Measurements from ENCODE around the gene FUCA2. TPM values are rescaled to one million over a fixed set of nuclear protein-coding genes. Genes with fewer than 3 reads are reported as not detected.
"Not testable (repeated sequence)": the region's sequence is repeated elsewhere in the genome, so short reads cannot be mapped to it uniquely, and the experiment has no call there.

The FUCA2 gene
- total RNA-seq, 2 donors from 2014 or later, result 10.4 to 14.0 TPM

- no peak overlapping the region for H3K27ac Mint-ChIP-seq
- no peak for DNase-seq
- no peak overlapping the region for H3K4me3 Mint-ChIP-seq
- no peaks in the 10 kb centered on the region for H3K4me1 Mint-ChIP-seq (ENCODE audit: low read depth)
- ATAC-seq (replicated peaks in 1 of 2), result no peak
- no peaks in the 10 kb centered on the region for H3K9me3 Mint-ChIP-seq
- no peaks in the 10 kb centered on the region for H3K27me3 Mint-ChIP-seq (ENCODE audit: low read depth)
- peaks cover 9 to 30% of the 10 kb centered on the region in 2 donors for H3K36me3 Mint-ChIP-seq (ENCODE audit: insufficient read depth in 2 of 2)
Observed at GRCh38 chr6:143471822-143472221, 39.7 kb downstream of the FUCA2 start.

- peaks cover 4 to 20% of the 10 kb centered on the region in 2 donors for H3K36me3 Mint-ChIP-seq (ENCODE audit: insufficient read depth in 2 of 2)
- DNase-seq; H3K4me3 Mint-ChIP-seq; H3K9me3 Mint-ChIP-seq; H3K27ac Mint-ChIP-seq; ATAC-seq (replicated peaks in 1 of 2); H3K27me3 Mint-ChIP-seq (ENCODE audit: low read depth); H3K4me1 Mint-ChIP-seq (ENCODE audit: low read depth): not testable (repeated sequence)
Observed at GRCh38 chr6:143468823-143469222, 42.7 kb downstream of the FUCA2 start.

GRCh38 chr6:143468026-143468425, 43.5 kb downstream of the FUCA2 start:
- no peaks in the 10 kb centered on the region for H3K9me3 Mint-ChIP-seq
- H3K36me3 Mint-ChIP-seq (ENCODE audit: insufficient read depth in 2 of 2), result peaks cover 4 to 15% of the 10 kb centered on the region in 2 donors
- DNase-seq, result no peak
- no peak overlapping the region for H3K27ac Mint-ChIP-seq
- H3K4me3 Mint-ChIP-seq, result no peak overlapping the region
- no peaks in the 10 kb centered on the region for H3K4me1 Mint-ChIP-seq (ENCODE audit: low read depth)
- no peak for ATAC-seq (replicated peaks in 1 of 2)
- H3K27me3 Mint-ChIP-seq (ENCODE audit: low read depth), result no peaks in the 10 kb centered on the region

- H3K9me3 Mint-ChIP-seq, result no peaks in the 10 kb centered on the region
- H3K27ac Mint-ChIP-seq, result no peak overlapping the region
- H3K36me3 Mint-ChIP-seq (ENCODE audit: insufficient read depth in 2 of 2), result peaks cover 6 to 12% of the 10 kb centered on the region in 2 donors
- ATAC-seq (replicated peaks in 1 of 2) (no peak), DNase-seq (no peak)
- H3K4me3 Mint-ChIP-seq, result no peak overlapping the region
- H3K27me3 Mint-ChIP-seq (ENCODE audit: low read depth), result no peaks in the 10 kb centered on the region
- no peaks in the 10 kb centered on the region for H3K4me1 Mint-ChIP-seq (ENCODE audit: low read depth)
Observed at GRCh38 chr6:143465546-143465945, 46.0 kb downstream of the FUCA2 start.

- H3K27ac Mint-ChIP-seq, result no peak overlapping the region
- H3K4me3 Mint-ChIP-seq, result no peak overlapping the region
- DNase-seq (no peak), ATAC-seq (replicated peaks in 1 of 2) (no peak)
- no peaks in the 10 kb centered on the region for H3K9me3 Mint-ChIP-seq
- H3K27me3 Mint-ChIP-seq (ENCODE audit: low read depth), result no peaks in the 10 kb centered on the region
- peaks cover 2 to 8% of the 10 kb centered on the region in 2 donors for H3K36me3 Mint-ChIP-seq (ENCODE audit: insufficient read depth in 2 of 2)
- peaks cover 10% of the 10 kb centered on the region for H3K4me1 Mint-ChIP-seq (ENCODE audit: low read depth)
Observed at GRCh38 chr6:143457563-143458359, 53.8 kb downstream of the FUCA2 start.

- Mint-ChIP-seq H3K4me3 (peak overlapping the region; percentile 96 to 99), H3K9me3 (no peaks in the 10 kb centered on the region), H3K27ac (peak overlapping the region; percentile 96), H3K36me3 (ENCODE audit: insufficient read depth in 2 of 2) (peaks cover 2 to 6% of the 10 kb centered on the region in 2 donors), H3K4me1 (ENCODE audit: low read depth) (peaks cover 35% of the 10 kb centered on the region), H3K27me3 (ENCODE audit: low read depth) (no peaks in the 10 kb centered on the region)
- ATAC-seq (replicated peaks in 1 of 2), result no peak
- no peak for DNase-seq
Observed at GRCh38 chr6:143451531-143451930, 60.0 kb downstream of the FUCA2 start.

- Mint-ChIP-seq H3K4me1 (ENCODE audit: low read depth) (peaks cover 39% of the 10 kb centered on the region), H3K4me3 (peak within 1 kb of the TSS; percentile 96 to 99), H3K9me3 (no peaks in the 10 kb centered on the region), H3K27ac (peak within 1 kb of the TSS; percentile 96), H3K27me3 (ENCODE audit: low read depth) (no peaks in the 10 kb centered on the region), H3K36me3 (ENCODE audit: insufficient read depth in 2 of 2) (peaks cover 2 to 6% of the 10 kb centered on the region in 2 donors)
- DNase-seq, result peak; percentile 96
- ATAC-seq (replicated peaks in 1 of 2), result peak; percentile 98
Observed at GRCh38 chr6:143450453-143451371, 60.8 kb downstream of the FUCA2 start, which contains the start of the genes ADAT2 and PEX3. TSS of gene ADAT2 (minus strand) at chr6:143450695. CDS start at chr6:143450658, 37 bp downstream. TSS of gene PEX3 (plus strand) at chr6:143450805. CDS start at chr6:143451043, 238 bp downstream.

GRCh38 chr6:143449714-143450452, 61.6 kb downstream of the FUCA2 start:
- Mint-ChIP-seq H3K4me3 (peak overlapping the region; percentile 96 to 99), H3K27ac (peak overlapping the region; percentile 96), H3K36me3 (ENCODE audit: insufficient read depth in 2 of 2) (peaks cover 2 to 6% of the 10 kb centered on the region in 2 donors), H3K27me3 (ENCODE audit: low read depth) (no peaks in the 10 kb centered on the region), H3K9me3 (no peaks in the 10 kb centered on the region), H3K4me1 (ENCODE audit: low read depth) (peaks cover 34% of the 10 kb centered on the region)
- DNase-seq (peak; percentile 40 to 73), ATAC-seq (replicated peaks in 1 of 2) (peak in 1 of 2 donors; percentile 1)

- Mint-ChIP-seq H3K4me1 (ENCODE audit: low read depth) (peaks cover 40% of the 10 kb centered on the region), H3K9me3 (no peaks in the 10 kb centered on the region), H3K27ac (peak overlapping the region; percentile 96), H3K27me3 (ENCODE audit: low read depth) (no peaks in the 10 kb centered on the region), H3K4me3 (peak overlapping the region; percentile 96 to 99), H3K36me3 (ENCODE audit: insufficient read depth in 2 of 2) (peaks cover 2 to 10% of the 10 kb centered on the region in 2 donors)
- no peak for DNase-seq
- ATAC-seq (replicated peaks in 1 of 2), result no peak
Observed at GRCh38 chr6:143449082-143449713, 62.3 kb downstream of the FUCA2 start.

GRCh38 chr6:143447865-143448264, 63.7 kb downstream of the FUCA2 start:
- not testable (repeated sequence) for H3K9me3 Mint-ChIP-seq; DNase-seq; ATAC-seq (replicated peaks in 1 of 2); H3K4me3 Mint-ChIP-seq; H3K27me3 Mint-ChIP-seq (ENCODE audit: low read depth); H3K27ac Mint-ChIP-seq
- peaks cover 46% of the 10 kb centered on the region for H3K4me1 Mint-ChIP-seq (ENCODE audit: low read depth)
- H3K36me3 Mint-ChIP-seq (ENCODE audit: insufficient read depth in 2 of 2), result peaks cover 5 to 14% of the 10 kb centered on the region in 2 donors

Measured in activated T-cell treated with anti-CD3 and anti-CD28 coated beads, Interleukin-2, amount 50 U/mL, for 72 hours (primary cell).